Measurements from ENCODE around the gene ME3.

The ME3 gene

GRCh38 chr11:86692746-86693145 lies 20.3 kb upstream of the ME3 start:
- no peak for DNase-seq (ENCODE audit: low read depth)

DNA sequence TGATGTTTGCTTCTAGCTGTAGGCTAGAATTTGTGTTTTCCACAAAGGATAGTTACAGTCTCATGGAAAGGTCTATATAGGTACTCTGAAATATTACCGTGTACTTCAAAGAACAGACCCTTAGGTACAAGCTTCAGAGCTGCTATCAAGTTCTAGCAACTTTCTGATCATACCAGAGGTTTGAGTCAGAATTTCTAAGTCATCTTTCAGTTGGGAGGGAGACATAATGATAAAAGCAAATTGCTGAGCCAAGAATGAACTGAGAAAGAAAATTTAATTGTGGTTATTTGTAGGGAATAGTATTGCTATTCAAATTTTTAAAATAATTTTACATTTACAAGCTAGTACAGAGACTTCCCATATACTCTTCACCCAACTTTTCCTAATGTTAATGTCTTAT lies 19.9 kb upstream of the ME3 start:
- DNase-seq (ENCODE audit: low read depth) = no peak

GRCh38 chr11:86688398-86689179 lies 16.2 kb upstream of the ME3 start:
- no peak for DNase-seq (ENCODE audit: low read depth)

DNA sequence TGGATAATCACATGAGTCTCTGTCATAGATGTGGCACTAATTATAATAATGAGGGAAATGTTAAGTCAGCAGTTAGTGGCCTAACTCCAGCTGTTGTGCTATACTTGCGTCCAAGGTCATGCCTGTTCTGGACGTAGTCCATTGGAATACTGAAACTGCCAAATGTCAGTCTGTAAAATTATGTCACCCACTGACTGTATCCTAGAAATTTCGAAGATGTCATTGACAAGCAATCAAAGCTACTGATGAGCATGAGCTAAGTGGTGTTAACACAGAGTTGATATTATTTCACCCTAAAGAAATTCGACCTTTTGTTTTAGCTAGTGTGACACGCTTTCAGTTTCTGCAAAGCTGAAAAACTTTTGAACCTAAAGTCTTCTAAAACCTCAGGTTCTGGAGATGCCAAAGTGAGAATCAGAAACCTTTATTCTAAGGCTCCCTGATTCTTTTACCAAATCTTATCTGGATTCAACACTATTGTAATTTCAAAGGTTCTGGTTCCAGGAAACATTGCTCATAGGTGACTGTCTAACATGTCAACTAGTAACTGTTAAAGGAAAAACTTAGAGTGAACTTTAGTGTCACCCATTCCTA lies 14.9 kb upstream of the ME3 start:
- DNase-seq (ENCODE audit: low read depth) = no peak

GRCh38 chr11:86686531-86686930 lies 14.1 kb upstream of the ME3 start:
- DNase-seq (ENCODE audit: low read depth) = no peak

GRCh38 chr11:86681483-86681756 lies 9.0 kb upstream of the ME3 start:
- DNase-seq (ENCODE audit: low read depth) = no peak

- peak; percentile 73 for DNase-seq (ENCODE audit: low read depth)
Measured at GRCh38 chr11:86680716-86681482, 8.5 kb upstream of the ME3 start.

- no peak for DNase-seq (ENCODE audit: low read depth)
Measured at GRCh38 chr11:86678823-86679222, 6.4 kb upstream of the ME3 start.

DNA sequence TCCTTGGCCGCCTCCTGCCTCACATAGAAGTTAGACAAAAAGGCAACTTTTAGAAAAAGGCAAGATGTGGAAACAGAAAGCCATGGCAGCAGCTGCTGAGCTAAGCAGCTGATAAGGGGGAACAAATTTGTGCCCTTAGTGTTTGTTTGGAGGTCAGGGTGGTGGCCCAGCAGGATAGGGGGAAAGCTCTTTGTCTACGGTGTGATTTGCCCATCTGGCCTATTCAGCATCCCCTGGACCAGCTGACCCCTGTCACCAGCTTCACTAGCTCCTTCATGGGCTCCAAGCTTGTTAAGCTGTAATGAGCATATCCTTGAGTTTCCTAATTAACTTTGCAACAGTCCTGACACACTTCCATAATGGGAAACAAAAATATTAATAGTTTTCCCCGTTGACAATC lies 5.9 kb upstream of the ME3 start:
- no peak for DNase-seq (ENCODE audit: low read depth)

DNA sequence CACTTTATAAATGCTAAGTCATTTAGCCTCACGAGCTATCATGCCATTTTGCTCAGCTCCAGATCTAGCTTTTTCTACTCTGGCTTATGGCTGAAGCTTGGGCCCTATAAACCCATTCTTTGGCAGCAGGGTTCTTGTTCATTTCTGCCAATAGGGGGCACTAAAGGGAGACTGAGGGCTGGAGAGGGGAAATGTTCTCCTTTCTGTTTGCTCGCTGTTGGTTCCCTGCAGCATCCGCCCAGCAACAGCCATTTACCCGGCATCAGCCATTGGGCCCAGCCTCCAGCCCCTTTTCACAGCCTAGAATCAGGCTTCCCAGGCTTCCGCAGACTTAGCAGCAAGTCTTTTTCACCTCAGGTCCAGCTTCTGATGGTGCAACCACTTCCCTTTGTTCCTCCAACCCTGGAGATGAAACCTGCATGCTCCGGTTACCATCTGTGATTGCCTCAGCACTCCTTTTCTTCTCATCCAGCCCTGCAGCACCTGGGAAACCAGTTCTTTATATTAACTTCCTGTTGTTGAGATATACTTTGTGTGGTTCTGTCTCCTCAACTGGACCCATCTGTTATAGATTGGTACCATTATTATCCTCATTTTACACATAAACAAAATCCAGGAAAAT lies 4.2 kb upstream of the ME3 start:
- no peak for DNase-seq (ENCODE audit: low read depth)

- no peak for DNase-seq (ENCODE audit: low read depth)
Measured at GRCh38 chr11:86676010-86676409, 3.6 kb upstream of the ME3 start.

- DNase-seq (ENCODE audit: low read depth) = no peak
Measured at GRCh38 chr11:86675017-86675416, 2.6 kb upstream of the ME3 start.

GRCh38 chr11:86673872-86674750 lies 1.7 kb upstream of the ME3 start:
- DNase-seq (ENCODE audit: low read depth) = no peak

DNA sequence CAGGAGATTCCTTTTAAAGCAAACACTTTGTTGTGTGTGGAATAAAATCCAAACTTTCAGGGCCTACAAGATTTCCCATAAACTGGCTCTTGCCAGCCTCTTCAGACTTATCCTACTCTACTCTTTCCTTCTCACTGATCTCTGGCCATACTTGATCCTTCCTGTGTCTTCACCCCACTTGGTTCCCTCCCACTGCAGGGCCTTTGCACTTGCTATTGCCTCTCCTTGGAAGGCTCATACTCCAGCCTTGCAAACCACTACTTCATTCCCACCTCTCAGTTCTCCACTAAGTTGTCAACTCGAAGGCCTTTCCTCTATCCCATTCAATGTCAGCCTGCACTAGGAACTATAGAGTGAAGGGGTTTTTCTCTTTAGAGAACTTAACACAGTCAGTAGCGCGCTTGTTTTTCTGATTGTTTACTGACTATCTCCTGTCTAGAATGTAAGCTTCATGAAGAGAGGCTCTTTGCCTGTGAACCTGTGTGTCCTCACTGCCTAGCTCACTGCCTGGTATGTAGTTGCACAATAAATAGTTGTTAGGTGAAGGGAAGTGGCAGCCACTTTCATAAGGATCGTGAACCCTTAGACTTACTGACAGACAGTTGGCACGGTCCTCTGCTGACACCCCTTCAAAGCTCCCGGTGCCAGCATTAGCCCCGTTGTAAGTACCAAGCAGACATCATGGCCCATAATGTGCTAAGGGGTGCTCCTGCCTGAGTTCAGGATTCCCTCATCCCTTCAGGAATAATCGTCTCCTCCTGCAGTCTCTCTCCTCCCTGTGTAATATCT lies 833 bp upstream of the ME3 start:
- no peak for DNase-seq (ENCODE audit: low read depth)

- DNase-seq (ENCODE audit: low read depth) = no peak
Measured at GRCh38 chr11:86671531-86672006, 847 bp downstream of the ME3 start.

DNA sequence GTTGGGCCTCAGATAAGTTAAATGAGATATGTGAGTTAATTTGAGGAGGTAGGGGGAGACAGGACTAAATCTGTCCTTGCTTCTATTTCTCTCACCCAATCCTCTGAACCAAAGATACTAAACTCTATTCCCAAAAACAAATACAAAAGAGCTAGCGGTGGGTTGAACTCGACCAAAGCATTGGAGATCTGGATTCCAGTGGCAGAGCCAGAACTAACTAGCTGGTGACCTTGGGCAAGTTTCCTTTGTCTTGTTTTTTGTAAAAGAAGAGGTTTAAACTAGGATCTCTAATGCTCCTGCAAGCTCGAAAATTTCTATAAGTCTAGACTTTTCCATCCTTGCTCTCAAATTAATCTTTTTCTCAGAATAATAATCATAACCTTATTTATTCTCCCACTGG lies 1.5 kb downstream of the ME3 start:
- DNase-seq (ENCODE audit: low read depth) = no peak

DNA sequence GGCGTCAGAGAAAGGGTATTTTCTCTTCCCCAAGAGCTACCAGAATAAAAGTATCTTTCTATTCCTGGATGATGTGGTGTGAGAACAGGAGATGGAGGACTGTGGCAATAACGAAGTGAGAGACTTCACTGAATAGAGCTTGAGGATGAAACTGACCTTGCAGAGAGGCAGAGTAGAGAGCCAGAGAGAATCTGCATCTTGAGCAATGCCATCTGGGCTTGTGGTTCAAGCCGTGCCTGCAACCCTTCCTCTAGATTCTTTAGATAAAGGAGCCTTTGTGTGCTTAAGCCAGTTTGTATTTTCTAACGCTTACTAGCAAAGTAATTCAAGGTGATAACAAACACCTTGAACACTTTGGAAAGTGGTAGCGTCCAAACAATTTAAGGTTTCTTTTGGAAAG lies 2.2 kb downstream of the ME3 start:
- DNase-seq (ENCODE audit: low read depth) = no peak

DNA sequence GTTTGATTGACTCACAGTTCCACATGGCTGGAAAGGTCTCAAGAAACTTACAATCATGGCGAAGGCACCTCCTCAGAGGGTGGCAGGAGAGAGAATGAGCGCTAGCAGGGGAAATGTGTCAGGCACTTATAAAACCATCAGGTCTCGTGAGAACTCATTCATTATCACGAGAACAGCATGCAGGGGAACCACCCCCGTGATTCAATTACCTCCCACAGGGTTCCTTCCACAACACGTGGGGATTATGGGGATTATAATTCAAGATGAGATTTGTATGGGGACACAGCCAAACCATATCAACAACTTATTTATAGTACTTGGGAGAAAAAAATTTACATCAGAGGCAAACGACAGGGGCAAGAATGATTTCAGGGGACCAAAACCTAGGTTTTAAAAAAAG lies 3.0 kb downstream of the ME3 start:
- DNase-seq (ENCODE audit: low read depth) = no peak

DNA sequence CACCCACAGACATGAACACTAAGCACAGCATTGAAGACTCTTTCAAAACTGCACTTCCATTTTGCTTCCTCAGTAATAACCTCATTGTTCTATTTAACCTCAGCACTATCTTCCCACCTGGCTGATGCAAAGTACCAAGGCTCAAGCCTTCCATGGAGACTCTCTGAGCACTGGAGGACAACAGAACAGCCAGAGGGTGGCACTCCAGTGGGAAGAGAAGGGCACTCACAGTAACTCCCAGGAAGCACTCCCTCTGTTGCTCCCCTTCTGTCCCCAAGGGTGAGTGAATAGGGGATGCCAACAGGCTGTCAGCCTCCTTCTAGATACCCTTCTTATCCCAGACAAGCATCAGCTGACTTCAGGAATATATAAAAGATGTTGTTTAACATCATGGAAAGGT lies 3.5 kb downstream of the ME3 start:
- DNase-seq (ENCODE audit: low read depth) = no peak

DNA sequence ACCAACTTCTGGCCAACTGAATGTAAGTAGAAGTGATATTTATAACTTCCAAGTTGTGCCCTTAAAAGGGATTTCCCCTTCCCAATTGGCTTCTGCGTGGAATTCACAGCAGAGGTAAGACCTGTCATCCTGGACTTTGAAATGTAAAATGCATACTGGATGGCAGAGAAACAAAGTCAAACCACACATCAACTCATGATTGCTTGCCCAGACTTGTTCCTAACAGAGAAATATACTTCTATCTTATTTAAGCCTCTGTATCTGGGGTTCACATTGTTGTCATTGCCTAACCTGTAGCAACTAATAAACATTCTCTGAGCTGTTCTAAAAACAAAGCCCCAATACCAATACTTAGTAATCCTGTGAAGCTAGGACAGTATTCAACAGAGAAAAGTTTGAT lies 6.2 kb downstream of the ME3 start:
- DNase-seq (ENCODE audit: low read depth) = no peak

DNA sequence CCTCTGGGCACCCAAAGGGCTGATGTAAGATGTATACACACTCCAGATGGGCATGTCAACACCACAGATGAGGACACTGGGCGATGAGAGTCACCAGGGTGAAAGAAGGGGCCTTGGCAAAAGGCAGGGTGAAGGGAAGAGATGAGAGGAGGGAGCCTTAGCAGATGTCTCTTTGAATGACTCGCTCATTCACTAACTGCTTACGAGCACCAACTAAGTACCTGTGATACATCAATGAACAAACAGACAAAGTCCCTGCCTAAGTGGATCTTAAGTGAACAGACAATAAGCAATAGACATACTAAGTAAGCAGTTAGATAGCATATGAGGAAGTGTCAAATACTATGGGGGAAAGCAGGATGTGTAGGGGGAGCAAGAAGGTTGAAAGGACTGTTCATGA lies 7.5 kb downstream of the ME3 start:
- no peak for DNase-seq (ENCODE audit: low read depth)
